HG03139 (cell line): ENCODE results near the gene TCEA2.

ENCODE experiments used
- ATAC-seq: cut with Tn5 transposase; IDR thresholded peaks from one replicate; pipeline ENCODE4 v1.9.1; 2021; ENCODE audit not compliant: unreplicated experiment

Gene TCEA2

GRCh38 chr20:64063389-64064144 lies 569 bp downstream of the TCEA2 start:
- no peak for ATAC-seq

GRCh38 chr20:64064145-64064698 lies 1.2 kb downstream of the TCEA2 start:
- no peak for ATAC-seq

GRCh38 chr20:64065062-64065973 lies 2.3 kb downstream of the TCEA2 start:
- ATAC-seq: no peak

- ATAC-seq: no peak
Observed at GRCh38 chr20:64065974-64066343, 3.0 kb downstream of the TCEA2 start.

GRCh38 chr20:64067005-64067632 lies 4.1 kb downstream of the TCEA2 start:
- no peak for ATAC-seq

GRCh38 chr20:64067733-64068307 lies 4.8 kb downstream of the TCEA2 start:
- ATAC-seq: no peak

- ATAC-seq: no peak
Observed at GRCh38 chr20:64068386-64069208, 5.6 kb downstream of the TCEA2 start.

GRCh38 chr20:64069209-64069613 lies 6.2 kb downstream of the TCEA2 start:
- ATAC-seq: no peak

- ATAC-seq: no peak
Observed at GRCh38 chr20:64069614-64070243, 6.7 kb downstream of the TCEA2 start.

GRCh38 chr20:64070244-64070993 lies 7.4 kb downstream of the TCEA2 start:
- no peak for ATAC-seq

- no peak for ATAC-seq
Observed at GRCh38 chr20:64071341-64072332, 8.6 kb downstream of the TCEA2 start.

- no peak for ATAC-seq
Observed at GRCh38 chr20:64072498-64073063, 9.6 kb downstream of the TCEA2 start.

- ATAC-seq: no peak
Observed at GRCh38 chr20:64073476-64074183, 10.6 kb downstream of the TCEA2 start.

GRCh38 chr20:64074184-64074789 lies 11.3 kb downstream of the TCEA2 start:
- ATAC-seq: no peak

GRCh38 chr20:64074963-64075362 lies 12.0 kb downstream of the TCEA2 start:
- no peak for ATAC-seq

- no peak for ATAC-seq
Observed at GRCh38 chr20:64075556-64075955, 12.6 kb downstream of the TCEA2 start.
